ENCODE measurements around the gene ATXN10.

Gene ATXN10

DNA sequence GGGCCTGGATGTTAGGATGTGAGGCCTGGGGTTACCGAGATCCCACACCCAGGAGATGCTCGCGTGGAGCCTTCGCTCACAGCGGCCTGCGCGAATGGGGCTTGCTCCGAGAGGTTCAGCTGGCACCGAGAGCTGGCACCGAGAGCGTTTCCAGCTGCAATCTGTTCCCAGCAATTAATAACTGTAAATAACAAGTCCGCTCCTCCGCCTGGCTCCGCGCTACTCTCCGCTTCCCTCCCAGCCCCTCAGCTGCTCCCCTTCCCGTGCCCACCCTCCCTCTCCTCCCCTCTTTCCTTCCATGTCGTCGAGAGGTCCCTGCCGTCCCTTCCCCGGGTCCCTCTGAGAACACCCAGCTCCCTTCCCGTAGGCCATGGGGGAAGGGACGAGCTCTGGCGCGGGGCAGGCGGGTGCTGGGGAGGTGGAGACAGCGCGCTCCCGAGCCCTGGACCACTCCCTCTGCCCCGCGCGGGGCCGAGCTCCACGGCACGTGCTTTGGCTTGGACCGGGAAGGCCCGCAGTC is 194.6 kb downstream of the ATXN10 start:
- no peak for DNase-seq

DNA sequence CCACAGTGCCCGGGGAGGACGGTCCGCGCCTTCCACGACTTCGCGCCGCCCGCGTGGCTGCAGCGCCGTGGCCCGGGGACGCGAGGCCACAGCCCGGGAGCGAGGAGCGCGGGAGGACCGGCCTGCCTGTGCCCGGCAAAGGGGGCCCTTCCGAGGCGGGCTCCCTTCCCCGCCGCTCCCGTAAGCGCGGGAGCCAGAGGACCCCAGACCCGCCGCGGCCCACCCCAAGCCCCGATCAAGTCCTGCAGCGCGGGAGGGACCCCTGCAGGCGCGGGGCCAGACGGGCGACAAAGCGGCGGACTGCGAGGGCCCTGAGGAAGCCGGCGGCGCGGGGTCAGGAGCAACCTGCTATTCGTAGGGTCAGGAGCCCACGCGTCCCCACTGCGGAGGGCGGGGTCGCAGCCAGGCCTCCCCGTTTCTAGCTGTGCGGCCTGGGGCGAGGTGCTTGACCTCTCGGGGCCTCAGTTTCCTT is 195.0 kb downstream of the ATXN10 start:
- no peak for DNase-seq

DNA sequence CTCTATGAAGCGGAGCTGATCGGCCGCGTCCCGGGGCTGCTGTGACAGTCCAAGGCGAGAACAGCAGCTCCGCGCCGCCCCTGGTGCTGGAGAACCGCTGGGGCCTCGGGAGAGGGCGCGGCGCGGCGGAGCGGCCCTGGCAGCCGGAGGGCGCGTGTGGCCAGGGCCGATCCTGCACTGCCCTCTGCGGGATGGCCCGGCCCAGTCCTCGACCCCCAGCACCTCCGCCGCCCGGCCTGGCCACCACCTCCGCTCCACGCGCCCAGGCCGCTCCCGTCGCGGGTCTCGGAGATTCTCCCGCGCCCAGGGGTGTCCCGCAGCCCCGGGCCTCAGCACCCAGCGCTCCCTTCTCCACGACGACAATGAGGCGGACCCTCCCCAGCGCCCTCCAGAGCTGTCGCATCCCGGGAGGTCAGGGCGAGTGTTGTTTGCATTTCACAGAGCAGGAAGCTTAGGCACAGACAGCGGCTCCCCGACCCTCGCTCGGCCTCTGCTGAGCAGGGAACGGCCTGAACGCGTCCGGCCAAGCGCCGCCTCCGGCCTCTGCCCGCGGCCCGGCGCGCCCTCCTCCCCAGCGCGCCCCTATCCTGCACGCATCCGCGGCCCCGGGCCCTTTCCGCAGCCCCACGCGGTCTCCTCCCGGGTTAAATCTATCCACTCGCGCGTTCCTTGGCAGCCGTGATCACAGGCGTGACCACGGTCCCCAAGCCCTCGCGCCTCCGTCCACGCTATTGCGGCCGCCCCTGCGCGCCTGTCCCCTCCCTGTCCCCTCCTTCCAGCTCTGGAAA is 195.7 kb downstream of the ATXN10 start:
- DNase-seq = no peak

DNA sequence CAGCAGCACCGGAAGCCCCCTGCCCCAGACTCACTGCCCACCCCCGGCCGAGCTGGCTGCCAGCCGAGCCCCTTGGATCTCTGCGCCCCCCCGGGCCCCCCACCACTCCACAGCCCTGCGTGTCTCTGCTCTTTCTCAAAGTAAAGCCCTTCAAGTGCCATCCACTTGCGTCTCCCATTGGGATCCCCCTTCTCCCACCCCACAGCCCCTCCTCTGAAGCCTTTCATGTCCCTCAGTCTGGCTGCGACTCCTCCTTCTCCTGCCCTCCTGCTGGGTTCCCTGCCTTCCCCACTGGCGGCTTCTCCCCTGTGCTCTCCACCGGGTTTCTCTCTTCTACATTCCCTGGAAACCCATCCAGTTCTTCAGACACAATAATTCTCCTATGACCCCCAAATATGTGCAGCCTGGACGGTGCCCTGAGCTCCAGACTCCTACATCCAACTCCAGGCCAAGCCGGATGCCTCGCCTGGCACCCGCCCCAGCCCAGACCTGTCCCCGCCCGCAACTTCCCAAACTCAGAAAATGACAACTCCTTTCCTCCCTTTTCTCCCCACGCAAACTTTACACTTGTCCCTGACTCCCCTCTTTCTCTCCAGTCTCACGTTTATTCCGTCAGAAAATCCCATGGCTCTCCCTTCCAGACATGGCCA is 196.4 kb downstream of the ATXN10 start:
- no peak for DNase-seq

DNA sequence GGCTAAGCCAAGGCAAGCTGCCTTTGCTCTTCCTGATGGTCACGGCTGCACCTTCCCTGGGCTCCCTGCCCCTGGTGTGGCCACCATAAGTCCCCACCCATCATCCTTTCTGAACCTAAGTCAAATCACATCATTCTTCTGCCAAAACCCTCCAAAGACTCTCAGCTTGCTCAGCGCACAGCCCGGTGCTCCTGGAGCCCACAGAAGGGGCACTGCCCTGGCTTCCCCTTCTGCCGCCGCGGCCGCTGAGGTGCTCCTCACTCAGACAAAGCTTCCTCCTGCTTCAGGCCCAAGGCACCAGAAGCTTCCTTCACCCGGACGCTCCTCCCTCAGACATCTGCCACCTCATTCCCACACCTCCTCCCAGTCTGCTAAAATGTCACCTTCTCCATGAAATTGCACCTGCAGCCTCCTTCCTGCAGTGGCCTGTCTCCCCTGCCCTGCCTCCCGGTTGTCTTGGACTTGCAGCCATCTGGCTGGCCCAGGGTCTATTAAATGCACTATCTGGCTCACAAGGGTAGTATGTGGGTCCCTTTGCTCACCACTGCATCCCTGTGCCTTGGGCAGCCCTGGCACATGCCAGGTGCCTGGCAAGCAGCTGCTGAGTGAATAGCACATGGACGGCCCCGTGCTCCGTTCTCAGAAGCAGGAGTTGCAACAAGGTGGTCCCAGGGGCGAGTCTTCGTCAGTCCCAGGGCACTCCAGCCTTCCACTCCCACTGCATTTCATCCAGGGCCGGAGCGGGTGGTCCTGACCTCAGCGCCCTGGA is 197.1 kb downstream of the ATXN10 start:
- DNase-seq = no peak

DNA sequence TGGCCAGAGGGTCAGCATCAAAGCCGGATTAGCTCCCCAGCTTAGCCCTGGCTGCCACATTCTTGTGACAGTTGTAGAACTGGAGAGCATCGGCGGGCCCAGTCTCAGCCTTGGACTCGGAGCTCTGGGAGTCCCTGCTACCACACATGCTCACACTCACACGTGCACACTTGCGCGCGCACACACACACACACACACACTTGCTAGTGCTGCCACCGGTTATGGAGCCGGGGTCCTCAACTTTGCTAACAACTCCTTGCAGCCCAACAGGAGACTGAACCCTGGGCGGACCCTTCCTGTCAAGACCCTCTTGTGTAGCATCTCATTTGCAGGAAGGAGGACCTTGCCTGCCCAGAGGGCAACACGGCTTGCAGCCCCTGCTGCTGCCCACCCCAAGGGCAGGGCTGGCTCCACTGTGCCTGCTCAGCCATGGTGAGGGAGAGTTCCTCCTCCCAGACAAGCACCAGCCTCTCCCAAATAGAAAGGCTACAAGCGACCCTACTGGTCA is 197.8 kb downstream of the ATXN10 start:
- no peak for DNase-seq

DNA sequence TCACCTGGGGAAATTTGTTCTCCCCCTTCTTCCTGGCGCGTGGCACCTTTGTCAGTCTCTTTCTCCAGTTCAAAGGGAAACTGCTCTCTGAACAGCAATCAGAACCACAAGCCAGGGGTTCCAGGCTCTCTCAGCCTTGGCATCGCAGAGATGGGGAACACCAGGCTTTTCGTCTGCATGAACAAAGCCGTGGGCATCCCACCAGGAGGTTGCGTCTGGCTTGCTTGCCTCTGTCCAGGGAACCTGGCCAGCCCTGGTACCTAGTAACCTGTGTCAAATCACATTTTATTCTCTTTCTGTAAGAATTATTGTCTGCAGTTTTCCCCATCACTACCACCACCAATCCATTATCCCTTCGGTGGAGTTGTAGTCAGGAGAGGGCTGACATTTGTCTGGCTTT is 198.4 kb downstream of the ATXN10 start:
- DNase-seq = no peak

DNA sequence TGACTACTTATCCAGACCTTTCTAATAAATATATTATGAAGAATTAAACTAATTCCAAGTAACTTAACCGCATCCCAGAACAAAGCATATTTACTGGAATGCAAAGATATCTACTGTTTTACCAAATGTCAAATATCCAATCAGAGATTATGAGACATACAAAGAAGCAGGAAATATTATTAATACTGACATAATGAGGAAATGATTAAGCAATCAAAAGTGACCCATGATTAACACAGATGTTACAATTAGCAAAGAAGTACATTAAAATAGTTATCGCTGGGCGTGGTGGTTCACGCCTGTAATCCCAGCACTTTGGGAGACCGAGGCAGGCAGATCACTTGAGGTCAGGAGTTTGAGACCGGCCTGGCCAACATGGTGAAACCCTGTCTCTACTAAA is 200.1 kb downstream of the ATXN10 start:
- no peak for DNase-seq

DNA sequence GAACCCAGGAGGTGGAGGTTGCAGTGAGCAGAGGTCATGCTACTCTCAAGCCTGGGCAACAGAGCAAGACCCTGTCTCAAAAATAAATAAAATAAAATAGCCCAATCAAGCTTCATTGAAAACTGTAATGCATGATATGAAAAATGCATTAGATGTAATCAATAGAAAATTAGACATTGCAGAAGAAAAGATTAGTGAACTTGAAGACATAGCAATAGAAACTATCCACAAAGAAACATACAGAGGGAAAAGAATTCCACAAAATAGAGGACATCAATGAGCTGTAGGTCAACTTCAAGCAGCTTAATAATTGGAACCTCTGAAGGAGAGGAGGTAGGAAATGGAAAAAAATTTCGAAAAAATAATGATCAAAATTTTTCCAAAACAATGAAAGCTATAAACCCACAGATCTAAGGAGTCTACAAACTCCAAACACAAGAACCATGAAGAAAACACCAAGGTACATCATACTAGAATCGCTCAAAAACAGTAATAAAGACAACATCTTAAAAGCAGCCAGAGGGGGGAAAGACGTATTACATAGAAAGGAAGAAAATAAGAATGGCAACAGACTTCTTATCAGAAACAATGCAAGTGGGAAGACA is 201.1 kb downstream of the ATXN10 start:
- DNase-seq = no peak

DNA sequence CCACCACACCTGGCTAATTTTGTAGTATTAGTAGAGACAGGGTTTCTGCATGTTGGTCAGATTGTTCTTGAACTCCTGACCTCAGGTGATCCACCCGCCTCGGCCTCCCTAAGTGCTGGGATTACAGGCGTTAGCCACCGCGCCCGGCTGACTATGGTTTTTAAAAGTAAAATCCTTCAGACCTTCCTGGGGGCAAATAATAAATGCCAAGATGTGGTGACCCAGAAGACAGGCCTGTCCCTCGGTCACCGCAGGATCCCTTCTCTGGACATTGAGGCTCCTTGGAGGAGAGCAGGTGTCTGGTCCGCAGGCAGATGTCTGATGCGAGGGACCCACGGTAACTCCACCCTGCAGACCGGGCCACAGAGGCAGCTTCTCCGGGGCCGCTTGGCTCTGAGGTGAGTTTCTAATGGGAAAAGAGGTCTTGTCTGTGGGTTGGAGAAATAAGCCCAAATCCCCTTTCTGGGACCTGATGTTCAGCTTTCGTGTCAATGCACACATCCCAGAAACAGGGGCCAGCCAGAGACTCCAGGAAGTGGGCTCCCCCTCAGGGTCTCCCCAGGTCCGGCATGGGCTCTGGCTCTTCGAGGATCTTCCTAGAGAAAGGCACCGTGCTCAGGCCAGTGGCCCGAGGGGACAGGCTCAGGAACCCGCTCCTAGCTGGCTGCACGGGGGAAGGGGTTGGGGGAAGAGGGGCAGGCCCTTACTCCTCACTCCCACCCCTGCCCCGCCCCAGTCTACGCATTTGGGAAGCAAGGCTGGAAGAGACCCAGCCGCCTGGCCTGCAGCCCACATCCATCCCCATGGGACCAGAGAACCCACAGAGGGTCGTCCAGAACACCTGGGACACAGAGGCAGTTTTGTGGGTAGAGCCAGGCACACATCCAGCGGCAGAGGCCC is 204.8 kb downstream of the ATXN10 start:
- no peak for DNase-seq

DNA sequence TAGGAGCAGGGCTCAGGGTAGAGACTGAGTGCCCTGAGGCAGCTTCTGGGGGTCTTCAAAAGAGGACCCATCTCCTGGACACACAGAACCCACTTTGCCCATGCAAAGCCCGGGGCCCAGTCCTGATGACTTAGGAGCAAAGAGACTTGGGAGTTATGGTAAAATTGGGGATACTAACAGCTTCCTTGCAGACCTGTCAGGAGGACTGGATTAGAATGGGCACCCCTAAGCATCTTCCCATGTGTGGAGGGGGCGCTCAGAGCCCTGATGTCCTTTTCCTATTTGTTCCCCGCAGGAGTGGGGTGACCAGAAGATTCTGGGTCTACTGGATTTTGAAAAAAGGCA is 205.4 kb downstream of the ATXN10 start:
- DNase-seq = no peak

DNA sequence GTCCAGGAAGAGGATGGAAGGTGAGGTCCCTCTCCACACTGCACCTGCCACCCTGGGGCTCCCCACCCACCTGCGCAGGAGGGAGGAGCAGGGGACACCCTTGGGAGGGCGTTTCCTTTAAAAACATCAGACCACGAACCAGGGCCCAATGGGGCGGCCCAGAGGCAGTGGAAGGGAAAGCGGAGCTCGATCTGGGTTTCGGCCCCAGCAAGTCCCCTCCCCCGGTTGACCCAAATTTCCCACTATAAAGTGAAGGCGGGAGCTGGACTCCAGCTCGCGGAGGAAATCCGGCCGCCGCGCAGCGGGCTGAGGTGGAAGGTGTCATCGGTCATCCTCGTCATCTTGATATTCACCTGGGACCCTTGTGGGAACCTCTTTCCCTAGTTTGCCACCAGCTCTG is 206.0 kb downstream of the ATXN10 start:
- no peak for DNase-seq

DNA sequence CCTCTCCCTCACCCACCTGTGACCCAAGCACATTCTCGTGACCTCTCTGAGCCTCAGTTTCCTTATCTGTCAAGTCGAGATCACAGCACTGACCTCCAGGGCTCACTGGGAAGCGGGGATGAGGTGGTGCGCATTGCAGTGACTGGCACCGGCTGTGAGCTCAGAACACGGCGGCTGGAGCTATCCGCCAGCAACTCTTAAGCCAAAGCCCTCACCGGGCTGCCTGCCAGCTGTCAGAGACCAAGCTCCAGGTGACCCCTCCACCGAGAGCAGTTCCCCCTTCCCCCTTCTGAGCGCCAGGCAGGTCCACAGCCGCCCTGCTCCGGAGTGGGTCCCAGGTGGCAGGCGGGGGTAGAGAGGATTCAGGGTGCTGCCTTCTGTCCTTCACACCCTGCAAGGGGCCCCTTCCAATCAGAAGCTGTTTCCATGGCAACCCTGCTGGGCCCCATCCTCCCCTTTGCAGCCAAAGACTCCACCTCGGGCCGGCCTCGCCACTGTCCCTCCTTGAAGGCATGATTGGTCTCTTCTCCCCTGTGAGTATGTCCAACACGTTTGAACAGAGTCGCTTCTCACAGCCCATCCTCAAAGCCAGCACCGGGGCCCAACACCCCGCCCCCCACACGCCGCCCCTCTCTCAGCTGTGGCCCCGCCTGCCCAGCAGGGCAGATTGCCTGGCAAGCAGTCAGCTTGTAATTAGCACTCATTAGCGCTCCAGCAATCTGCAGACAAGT is 206.6 kb downstream of the ATXN10 start:
- no peak for DNase-seq

DNA sequence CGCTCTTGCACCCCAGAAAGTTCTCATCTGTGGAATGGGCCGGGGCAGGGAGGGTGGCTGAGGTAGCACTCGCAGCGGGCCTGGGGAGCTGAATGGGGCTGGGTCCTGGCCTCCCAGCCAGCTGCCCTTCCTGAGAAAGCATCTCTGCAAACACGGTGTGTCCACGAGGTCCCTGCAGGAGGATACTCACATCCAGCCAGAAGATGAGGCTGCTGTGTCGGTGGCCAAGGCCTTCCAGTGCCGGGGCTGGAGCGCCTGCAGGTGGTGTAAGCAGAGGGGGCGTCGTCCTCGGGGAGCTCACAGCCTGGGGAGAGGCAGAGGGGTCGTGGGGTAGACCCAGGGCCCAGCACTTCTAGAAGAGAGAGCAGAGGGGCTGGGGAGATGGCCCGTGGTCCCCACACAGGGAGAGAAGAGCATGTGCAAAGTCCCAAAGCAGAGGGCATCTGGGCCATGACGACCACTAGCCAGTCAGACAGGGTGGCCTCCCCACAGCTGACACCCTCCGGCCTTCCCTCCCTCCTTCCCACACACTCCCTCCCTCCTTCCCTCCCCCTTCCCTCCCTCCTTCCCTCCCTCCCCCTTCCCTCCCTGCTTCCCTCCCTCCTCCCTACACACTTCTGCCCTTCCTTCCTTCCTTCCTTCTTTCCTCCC is 207.4 kb downstream of the ATXN10 start:
- DNase-seq = no peak

DNA sequence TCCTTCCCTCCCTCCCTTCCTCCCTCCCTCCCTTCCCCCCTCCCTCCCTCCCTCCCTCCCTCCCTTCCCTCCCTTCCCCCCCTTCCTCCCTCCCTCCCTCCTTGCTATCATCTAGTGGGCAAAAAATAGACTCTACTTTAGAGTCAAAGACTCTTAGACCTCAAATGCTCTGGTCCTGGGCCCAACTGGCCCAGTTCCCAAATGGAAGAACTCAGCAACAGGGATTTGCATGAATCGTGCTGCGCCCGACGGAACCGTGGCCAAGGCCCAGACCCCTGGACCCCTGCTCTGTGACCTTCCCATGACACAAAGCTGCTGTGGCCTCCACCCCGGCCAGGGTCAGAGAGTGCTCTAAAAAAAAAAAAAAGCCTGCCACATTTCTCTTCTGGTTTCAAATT is 207.9 kb downstream of the ATXN10 start:
- DNase-seq = no peak

DNA sequence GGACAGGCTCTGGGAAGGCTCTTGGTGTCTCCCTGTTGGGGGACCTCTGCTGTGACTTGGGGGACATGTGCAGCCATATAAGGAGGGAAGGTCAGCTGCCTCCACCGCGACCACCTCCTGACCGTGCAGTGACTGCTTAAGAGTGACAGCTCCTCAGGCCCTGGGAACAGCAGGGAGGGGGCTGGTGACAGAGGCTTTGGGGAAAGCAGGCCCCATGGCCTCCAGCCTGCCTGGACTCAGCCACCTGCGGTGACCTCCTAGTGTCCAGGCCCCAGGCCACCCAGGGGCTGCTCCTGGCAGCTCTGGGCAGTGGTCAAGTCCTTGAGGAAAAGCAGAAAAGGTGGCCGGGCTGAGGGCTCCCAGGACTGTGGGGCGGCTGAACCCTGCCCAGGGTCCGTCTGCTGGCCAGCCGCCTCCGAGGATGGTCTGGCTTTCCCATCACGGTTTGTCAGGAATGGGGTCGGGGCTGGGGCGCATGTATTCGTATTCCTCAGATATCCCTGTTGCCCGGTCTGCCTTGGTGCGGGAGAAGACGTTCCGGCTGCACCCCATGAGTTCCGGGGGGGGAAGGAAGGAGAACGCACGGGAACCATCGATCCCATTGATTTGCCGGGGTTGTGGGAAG is 208.6 kb downstream of the ATXN10 start:
- DNase-seq = no peak

DNA sequence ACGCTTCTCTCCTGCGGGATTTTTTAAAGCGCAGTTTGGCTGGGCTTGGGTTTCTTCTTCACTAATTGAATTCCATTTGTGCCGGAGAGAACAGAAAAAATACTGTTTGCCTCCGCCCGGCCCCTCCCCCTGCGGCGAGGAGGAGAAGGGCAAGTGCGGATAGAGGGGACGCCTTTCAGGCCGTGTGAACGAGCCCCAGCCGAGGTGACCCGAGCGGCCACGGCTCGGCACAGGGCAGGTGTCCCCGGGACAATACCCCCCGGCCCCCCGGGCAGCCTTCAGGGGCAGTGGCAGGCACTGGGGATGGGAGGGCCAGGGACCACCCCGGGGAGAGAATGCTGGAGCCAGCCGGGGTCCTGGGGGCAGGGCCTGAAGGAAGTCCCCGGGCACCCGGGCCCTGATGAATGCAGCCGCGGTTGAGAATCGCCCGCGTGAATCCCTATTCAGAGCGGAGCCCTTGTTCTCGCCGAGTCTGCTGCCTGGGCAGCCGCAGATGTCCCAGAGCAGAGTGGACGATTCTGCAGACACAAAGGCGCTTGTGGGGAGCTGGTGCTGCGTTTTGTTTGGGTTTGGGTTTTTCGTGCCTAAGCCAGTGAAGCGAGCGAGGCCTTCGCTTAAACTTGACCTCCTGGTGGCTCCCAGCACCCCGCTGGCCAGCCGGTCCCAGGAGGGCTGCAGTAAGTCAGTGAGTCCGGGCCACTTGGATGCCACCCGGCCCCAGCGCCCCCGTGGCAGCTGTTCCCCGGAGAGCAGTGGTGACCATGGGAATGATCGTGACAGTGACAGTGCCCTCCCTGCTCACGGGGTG is 209.3 kb downstream of the ATXN10 start:
- DNase-seq = no peak

DNA sequence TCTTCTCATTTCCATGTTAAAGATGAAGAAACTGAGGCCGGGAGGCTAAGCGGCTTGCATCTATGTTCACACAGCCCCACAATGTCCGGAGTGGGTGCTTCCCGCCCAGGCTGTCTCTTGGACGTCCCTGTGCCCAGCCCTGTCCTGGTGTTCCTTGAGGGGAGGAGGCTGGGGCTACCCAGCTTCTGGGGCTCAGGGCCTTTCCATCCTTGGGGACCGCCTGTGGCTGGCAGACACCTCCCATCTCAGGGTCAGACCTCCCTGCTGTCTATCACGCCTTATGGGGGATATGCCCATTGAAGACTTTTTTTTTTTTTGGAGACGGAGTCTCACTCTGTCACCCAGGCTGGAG is 209.9 kb downstream of the ATXN10 start:
- DNase-seq = no peak

Data from stimulated activated CD4-positive, alpha-beta T cell treated with anti-CD3 and anti-CD28 coated beads, Interleukin-4, amount 100 ng/mL, for 24 hours (primary cell).